ENCODE measurements around the gene PIK3R5. TPM values are rescaled to one million over a fixed set of nuclear protein-coding genes. Genes with fewer than 3 reads are reported as not detected.

PIK3R5 gene
- total RNA-seq, 2 experiments from 2014 or later, result 153 to 159 TPM

DNA sequence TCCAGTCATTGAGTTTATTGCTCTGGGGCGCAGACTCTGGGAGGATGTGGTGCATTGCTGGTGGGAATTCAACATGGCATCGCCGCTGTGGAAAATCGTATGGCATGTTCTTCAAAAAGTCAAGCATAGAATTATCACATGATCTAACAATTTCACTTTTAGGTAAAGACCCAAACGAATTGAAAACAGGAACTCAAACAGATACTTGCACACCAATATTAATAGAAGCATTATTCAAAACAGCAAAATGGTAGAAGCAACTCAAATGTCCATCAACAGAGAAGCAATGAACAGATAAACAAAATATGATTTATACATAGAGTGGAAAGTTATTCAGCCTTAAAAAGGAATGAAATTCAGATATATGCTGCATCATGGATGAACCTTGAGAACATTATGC lies 113.9 kb downstream of the PIK3R5 start:
- POLR2A ChIA-PET, result no interaction called here
- Mint-ChIP-seq H3K4me1 (ENCODE audit: low read depth) (peaks cover 2% of the 10 kb centered on the region), H3K4me3 (no peak overlapping the region), H3K27ac (no peak overlapping the region), H3K9me3 (no peaks in the 10 kb centered on the region), H3K27me3 (no peaks in the 10 kb centered on the region), H3K36me3 (ENCODE audit: low read depth) (no peaks in the 10 kb centered on the region)
- ATAC-seq (ENCODE audit: poor library complexity), result no peak
- no peak for DNase-seq
- TF ChIP-seq CTCF (IDR thresholded peaks at IDR 0.05), result no peak
- intact Hi-C loops (cut with DNase I, micrococcal nuclease), result no loop called here
- H3K36me3 ChIP-seq (ENCODE audit: insufficient read depth, low read length), result no peaks in the 10 kb centered on the region
- H3K4me1 ChIP-seq (ENCODE audit: insufficient read depth, low read length), result no peaks in the 10 kb centered on the region
- H3K27ac ChIP-seq (ENCODE audit: low read depth in 1 of 2, low read length in 2 of 2), result no peak overlapping the region
- CTCF ChIA-PET, result no interaction called here
- H3K9me3 ChIP-seq (ENCODE audit: control insufficient read depth in 1 of 2, insufficient read depth in 1 of 2, low read length in 2 of 2), result no peaks in the 10 kb centered on the region
- H3K27me3 ChIP-seq (ENCODE audit: control insufficient read depth in 1 of 2, insufficient read depth in 2 of 2, low read length in 2 of 2), result no peaks in the 10 kb centered on the region
- no peak overlapping the region for H3K4me3 ChIP-seq (ENCODE audit: low read length)

- no peak for TF ChIP-seq CTCF (IDR thresholded peaks at IDR 0.05)
- Histone ChIP-seq H3K9me3 (ENCODE audit: control insufficient read depth in 1 of 2, insufficient read depth in 1 of 2, low read length in 2 of 2) (no peaks in the 10 kb centered on the region), H3K4me1 (ENCODE audit: insufficient read depth, low read length) (no peaks in the 10 kb centered on the region), H3K36me3 (ENCODE audit: insufficient read depth, low read length) (no peaks in the 10 kb centered on the region), H3K27me3 (ENCODE audit: control insufficient read depth in 1 of 2, insufficient read depth in 2 of 2, low read length in 2 of 2) (no peaks in the 10 kb centered on the region), H3K4me3 (ENCODE audit: low read length) (no peak overlapping the region), H3K27ac (ENCODE audit: low read depth in 1 of 2, low read length in 2 of 2) (no peak overlapping the region)
- no peak overlapping the region for H3K27ac Mint-ChIP-seq
- H3K4me1 Mint-ChIP-seq (ENCODE audit: low read depth), result no peaks in the 10 kb centered on the region
- no peaks in the 10 kb centered on the region for H3K9me3 Mint-ChIP-seq
- ChIA-PET CTCF (no interaction called here), POLR2A (no interaction called here)
- intact Hi-C loops (cut with DNase I, micrococcal nuclease), result no loop called here
- H3K4me3 Mint-ChIP-seq, result no peak overlapping the region
- DNase-seq, result no peak
- H3K27me3 Mint-ChIP-seq, result no peaks in the 10 kb centered on the region
- H3K36me3 Mint-ChIP-seq (ENCODE audit: low read depth), result no peaks in the 10 kb centered on the region
- no peak for ATAC-seq (ENCODE audit: poor library complexity)
These were observed 116.0 kb downstream of the PIK3R5 start for GRCh38 chr17:8849311-8850041.

DNA sequence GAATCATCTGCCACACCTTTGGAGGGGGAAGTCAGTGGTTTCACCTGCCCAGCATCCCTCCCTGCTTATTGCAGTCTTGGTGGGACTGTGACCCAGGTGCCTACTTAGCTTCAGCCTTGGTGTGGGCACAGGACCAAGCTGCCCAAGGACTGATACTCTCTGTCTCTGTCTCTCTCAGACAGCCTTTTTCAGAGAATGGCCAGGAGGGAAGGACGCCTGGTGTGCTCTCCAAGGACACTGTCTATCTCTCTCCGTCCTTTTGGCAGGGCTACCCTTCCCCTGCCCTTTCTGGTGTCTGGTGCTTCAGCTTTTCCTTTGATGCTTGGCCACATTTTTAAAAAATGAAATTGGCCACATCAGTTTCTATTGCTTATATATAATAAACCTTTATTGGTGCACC lies 117.6 kb downstream of the PIK3R5 start:
- H3K9me3 Mint-ChIP-seq, result no peaks in the 10 kb centered on the region
- Histone ChIP-seq H3K36me3 (ENCODE audit: insufficient read depth, low read length) (no peaks in the 10 kb centered on the region), H3K4me1 (ENCODE audit: insufficient read depth, low read length) (no peaks in the 10 kb centered on the region), H3K4me3 (ENCODE audit: low read length) (no peak overlapping the region), H3K27me3 (ENCODE audit: control insufficient read depth in 1 of 2, insufficient read depth in 2 of 2, low read length in 2 of 2) (no peaks in the 10 kb centered on the region), H3K27ac (ENCODE audit: low read depth in 1 of 2, low read length in 2 of 2) (no peak overlapping the region), H3K9me3 (ENCODE audit: control insufficient read depth in 1 of 2, insufficient read depth in 1 of 2, low read length in 2 of 2) (no peaks in the 10 kb centered on the region)
- ATAC-seq (ENCODE audit: poor library complexity) (no peak), DNase-seq (no peak)
- H3K36me3 Mint-ChIP-seq (ENCODE audit: low read depth), result no peaks in the 10 kb centered on the region
- CTCF ChIA-PET, result no interaction called here
- H3K27ac Mint-ChIP-seq, result no peak overlapping the region
- no peaks in the 10 kb centered on the region for H3K27me3 Mint-ChIP-seq
- intact Hi-C loops (cut with DNase I, micrococcal nuclease), result no loop called here
- TF ChIP-seq CTCF (IDR thresholded peaks at IDR 0.05), result no peak
- no peak overlapping the region for H3K4me3 Mint-ChIP-seq
- no peaks in the 10 kb centered on the region for H3K4me1 Mint-ChIP-seq (ENCODE audit: low read depth)
- POLR2A ChIA-PET, result no interaction called here

Data from CD4-positive, alpha-beta T cell (primary cell).